Neural progenitor cell (in vitro differentiated cells): Measurements from ENCODE around the gene DIS3L2.

Source experiments
- EZH2 ChIP-seq: fragments of 200-600 bp; sonication (generic); IDR thresholded peaks from 2 replicates; pipeline ENCODE4 v1.6.1; 2017; ENCODE audit warnings: antibody characterized with exemption, mild to moderate bottlenecking, moderate library complexity
- EZH2phosphoT487 ChIP-seq: fragments of 200-600 bp; sonication (generic); IDR thresholded peaks from 2 replicates; pipeline ENCODE4 v1.6.1; 2017; ENCODE audit warnings: antibody characterized with exemption
- TF ChIP-seq, protein P1 (sequence below): fragments of 200-600 bp; sonication (generic); IDR thresholded peaks from 2 replicates; pipeline ENCODE4 v1.5.1; 2017; ENCODE audit warnings: antibody characterized with exemption, mild to moderate bottlenecking

DNA sequence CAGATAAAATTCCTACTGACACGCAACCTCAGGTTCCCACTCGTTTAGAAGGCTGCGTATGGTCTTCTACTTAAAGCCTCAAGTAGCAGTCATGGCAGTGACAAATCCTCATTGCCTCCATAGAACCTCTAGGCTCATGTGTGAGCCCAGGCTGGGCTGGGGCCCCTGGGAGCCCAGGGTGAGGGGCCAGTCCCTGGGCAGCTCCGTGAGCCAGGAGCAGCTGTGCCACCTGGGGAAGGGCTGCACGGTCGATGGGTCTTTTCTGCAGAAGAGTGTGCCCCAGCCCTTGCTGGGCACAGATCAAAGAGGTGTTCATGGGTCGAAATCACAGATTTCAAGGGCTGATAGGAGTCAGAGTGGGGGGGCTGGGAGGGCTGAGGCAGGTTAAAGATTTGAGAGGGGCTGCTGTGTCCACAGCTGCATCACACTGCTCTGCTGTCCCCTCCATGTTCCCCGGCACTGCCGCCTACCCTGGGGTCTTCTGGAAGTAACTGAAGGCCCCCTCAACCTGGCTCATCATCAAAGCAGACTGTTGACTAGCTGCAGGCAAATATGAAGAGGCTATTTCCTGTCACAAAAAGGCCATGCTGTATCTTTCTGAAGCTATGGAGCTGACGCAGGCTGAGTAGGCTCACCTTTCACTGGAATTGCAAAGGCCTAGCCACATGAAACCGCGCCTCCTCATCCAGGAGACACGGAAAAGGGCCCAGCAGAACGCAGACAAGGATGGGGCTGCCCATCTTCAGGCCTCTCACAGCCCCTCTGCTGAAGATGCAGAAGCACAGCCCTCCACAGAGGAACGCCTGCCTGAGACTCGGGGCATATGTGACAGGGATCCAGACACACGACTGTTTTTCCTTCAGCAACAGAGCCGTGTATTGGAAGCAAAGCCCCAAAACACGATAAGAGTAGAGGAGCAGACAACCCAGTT, 381.4 kb downstream of the DIS3L2 start:
- TF ChIP-seq EZH2 = no peak
- TF ChIP-seq, protein P1, sequence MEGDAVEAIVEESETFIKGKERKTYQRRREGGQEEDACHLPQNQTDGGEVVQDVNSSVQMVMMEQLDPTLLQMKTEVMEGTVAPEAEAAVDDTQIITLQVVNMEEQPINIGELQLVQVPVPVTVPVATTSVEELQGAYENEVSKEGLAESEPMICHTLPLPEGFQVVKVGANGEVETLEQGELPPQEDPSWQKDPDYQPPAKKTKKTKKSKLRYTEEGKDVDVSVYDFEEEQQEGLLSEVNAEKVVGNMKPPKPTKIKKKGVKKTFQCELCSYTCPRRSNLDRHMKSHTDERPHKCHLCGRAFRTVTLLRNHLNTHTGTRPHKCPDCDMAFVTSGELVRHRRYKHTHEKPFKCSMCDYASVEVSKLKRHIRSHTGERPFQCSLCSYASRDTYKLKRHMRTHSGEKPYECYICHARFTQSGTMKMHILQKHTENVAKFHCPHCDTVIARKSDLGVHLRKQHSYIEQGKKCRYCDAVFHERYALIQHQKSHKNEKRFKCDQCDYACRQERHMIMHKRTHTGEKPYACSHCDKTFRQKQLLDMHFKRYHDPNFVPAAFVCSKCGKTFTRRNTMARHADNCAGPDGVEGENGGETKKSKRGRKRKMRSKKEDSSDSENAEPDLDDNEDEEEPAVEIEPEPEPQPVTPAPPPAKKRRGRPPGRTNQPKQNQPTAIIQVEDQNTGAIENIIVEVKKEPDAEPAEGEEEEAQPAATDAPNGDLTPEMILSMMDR = no peak
- no peak for TF ChIP-seq EZH2phosphoT487
